Measurements from ENCODE around the gene PDE8B.

Gene PDE8B

DNA sequence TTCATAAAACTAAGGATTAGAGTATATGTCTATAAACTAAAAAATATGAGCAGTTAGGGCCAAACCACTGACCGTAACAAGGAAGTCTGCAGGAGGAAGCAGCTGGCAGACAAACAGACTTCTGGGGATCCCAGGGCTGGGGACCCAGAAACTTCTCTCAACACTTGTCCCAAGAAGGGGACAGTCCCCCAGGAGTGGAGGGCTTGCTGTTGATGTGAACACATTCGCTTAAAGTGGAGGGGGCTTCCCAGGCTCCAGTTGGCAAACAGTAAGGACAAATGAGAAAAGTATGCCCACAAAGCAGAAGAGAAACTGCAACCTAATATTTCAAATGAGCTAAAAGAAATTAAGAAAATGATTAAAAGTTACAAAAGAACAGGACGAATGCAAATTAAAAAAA, 83.7 kb downstream of the PDE8B start:
- no peak for DNase-seq (ENCODE audit: low spot score)

GRCh38 chr5:77295863-77296378, 85.4 kb downstream of the PDE8B start:
- no peak for DNase-seq (ENCODE audit: low spot score)

DNA sequence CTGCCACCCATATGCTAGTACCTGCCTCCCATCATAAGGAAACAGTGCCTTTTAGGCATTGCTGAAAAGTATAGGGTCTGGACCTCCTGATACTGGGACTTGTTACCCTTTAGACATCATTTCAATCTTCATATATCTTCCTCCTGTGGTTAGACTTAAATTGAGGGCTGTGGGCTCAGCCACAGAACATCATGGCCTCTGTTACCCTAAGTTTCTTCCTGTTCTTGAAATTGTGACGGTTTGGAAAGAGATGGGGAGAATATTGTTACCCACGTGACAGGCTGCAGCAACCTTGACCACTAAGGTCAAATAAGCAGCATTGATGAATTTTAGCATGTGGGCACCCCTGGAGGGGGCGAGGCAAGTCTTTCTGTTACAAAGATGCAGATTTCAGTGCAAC, 87.7 kb downstream of the PDE8B start:
- DNase-seq (ENCODE audit: low spot score) = no peak

DNA sequence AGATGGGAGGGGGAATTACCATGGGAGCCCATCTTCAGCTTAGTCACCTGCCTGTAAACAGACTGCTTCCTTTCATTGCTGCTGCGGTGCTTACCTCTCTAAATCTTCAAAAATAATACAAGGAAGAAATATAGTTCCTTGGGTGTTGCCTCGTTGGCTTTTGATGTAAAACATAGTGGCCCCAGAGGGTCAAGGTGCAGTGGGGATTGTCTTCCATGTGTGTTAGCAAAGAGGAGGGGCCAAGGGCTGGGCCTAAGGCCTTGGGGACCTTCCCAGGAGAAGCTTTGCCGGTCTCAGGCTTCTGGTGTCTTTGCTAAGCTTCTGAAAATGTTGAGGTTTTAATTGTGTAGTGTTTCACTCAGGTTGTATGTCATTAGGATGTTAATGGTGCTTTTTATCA, 90.0 kb downstream of the PDE8B start:
- no peak for DNase-seq (ENCODE audit: low spot score)

DNA sequence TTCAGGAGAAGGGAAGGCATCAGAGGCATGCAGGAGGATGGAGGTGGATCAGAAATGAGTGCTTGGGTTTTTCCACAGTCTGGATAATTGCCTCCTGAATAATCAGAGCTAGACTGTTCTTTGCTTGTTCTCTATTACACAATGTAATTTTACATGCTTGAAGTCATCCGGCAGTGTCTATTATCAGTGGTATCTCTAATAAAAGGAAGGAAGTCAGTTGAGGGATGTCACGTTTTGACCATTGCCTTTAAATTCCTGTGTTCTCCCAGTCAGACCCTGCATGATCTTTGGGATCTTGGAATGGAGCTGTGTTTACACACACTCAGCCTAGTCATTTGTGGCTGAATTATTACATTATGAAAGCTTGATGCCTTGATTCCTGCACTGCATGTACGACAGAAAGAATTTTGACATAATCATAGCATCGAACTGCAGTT, 91.0 kb downstream of the PDE8B start:
- DNase-seq (ENCODE audit: low spot score) = no peak

DNA sequence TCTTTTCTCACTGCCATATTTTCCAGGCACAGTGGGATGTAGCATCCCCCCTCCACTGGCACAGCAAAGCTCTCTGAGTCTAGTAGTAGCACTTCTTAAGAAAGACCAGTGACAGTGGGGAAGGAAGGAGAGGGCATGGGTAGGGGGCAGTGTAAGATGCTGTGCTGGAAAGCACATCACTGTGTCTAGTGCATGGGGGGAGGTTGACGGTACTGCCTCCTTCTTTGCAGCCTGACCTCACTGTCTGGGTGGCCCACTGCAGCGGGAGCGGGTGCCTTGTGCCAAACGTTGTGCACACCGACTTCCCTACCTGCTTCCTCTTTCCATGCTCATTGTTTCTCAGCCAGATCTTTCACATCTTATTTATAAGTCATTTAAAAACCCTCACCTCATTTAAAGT, 91.8 kb downstream of the PDE8B start:
- no peak for DNase-seq (ENCODE audit: low spot score)

DNA sequence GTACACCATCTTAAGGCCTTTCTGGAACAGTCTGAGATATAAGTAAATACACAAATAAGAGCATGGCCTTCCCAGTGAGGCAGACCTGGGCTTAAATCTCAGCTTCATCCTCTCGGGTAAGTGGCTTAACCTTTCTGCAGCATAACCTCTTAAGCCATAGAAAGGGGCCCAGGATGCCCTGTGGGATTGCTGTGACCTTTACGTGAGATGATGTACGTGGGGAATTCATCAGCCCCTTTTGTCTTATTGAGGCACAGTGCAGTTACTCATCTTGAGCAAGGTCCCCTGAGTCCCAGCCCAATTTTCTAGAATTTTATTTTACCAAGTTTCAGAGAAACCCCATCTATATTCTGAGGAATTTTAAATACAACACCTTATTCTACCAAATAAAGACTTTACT, 92.2 kb downstream of the PDE8B start:
- DNase-seq (ENCODE audit: low spot score) = no peak

GRCh38 chr5:77304388-77304787, 93.9 kb downstream of the PDE8B start:
- DNase-seq (ENCODE audit: low spot score) = no peak

DNA sequence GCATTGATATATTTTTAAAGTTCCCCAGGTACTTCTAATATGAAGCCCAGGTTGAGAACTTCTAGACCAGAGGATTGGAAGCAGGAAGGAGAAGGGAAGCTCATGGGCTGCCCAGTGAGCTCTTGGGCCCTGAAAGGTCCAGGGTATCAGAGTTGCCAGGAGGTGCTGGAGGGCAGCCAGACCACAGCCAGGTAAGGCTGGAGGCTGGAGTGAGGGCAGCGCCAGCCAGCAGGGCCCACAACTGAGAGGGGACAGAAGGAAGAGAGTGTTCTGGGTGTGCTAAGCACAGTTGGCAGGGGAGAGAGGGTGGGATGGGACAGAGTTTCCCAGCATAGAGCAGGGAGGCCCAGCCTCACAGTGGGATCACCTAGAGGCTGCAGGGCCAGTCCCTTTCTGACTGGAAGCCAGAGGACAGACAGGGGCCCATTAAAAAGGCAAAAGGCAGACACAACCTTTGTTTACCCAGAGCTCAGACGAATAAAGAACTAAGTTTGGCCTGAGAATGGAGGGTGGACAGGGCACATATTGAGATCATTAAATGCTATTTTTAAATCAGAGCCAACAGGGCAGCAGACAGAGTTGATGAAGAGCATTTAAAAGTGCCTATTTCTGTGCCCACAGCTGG, 94.9 kb downstream of the PDE8B start:
- no peak for DNase-seq (ENCODE audit: low spot score)

DNA sequence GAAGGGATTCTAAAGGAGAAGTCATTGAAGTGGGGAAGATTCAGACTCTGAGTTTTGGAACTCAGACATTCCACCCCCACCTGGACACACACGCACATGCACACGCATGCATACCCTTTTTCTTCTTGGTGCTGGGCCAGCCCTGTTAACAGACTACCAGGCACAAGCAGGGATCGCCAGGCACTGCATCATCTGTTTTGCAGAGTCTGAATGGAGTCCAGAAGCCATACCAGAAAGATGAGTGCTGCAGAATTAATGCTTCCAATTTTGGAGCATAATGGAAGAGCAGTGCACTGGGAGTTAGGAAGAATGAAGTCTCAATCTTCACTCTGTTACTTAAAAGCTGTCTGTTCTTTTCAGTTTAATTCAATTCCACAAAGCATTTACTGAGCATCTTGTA, 95.5 kb downstream of the PDE8B start:
- no peak for DNase-seq (ENCODE audit: low spot score)

DNA sequence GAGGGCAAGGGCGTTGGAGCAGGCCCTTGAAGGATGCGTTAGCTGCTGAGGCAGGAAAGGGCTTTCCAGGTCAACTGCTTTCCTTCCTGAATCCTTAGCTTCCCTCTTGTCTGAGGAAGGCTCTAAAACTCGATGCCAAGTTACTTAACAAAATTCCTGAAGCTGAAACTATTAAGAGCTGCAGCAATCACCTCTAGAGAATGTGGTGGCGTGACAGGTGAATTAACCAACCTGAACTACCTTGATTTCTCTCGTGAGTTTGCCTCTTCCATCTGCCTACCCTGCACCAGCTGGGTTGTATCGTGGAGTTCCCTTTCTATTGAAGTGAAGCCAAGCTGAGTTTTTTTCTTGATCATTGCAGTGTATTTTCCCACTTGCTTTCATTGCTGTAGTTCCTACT, 96.1 kb downstream of the PDE8B start:
- no peak for DNase-seq (ENCODE audit: low spot score)

- DNase-seq (ENCODE audit: low spot score) = no peak
These were observed 97.9 kb downstream of the PDE8B start for GRCh38 chr5:77308154-77308960.

GRCh38 chr5:77309140-77309539, 98.7 kb downstream of the PDE8B start:
- no peak for DNase-seq (ENCODE audit: low spot score)

GRCh38 chr5:77310494-77311213, 100.2 kb downstream of the PDE8B start:
- no peak for DNase-seq (ENCODE audit: low spot score)

- no peak for DNase-seq (ENCODE audit: low spot score)
These were observed 100.7 kb downstream of the PDE8B start for GRCh38 chr5:77311214-77311571.

DNA sequence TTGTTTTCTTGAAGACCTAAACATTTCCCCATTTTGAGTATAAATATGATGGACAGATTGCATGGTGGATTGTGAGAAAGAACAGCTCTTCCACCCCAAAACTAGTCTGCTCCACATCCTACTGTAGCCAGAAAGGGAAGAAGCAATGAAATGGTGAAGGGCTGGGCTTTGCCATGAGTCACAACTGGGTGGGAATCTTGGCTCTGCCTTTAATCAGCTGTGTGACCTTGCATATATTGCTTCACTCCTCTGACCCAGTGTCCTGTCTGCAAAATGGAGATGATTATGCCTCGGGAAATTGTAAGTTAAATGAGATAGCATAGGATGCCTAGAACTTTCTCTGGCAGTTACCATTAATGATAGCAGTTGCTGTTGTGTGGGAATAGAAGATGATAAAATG, 101.9 kb downstream of the PDE8B start:
- no peak for DNase-seq (ENCODE audit: low spot score)

GRCh38 chr5:77316871-77317661, 106.6 kb downstream of the PDE8B start:
- no peak for DNase-seq (ENCODE audit: low spot score)

DNA sequence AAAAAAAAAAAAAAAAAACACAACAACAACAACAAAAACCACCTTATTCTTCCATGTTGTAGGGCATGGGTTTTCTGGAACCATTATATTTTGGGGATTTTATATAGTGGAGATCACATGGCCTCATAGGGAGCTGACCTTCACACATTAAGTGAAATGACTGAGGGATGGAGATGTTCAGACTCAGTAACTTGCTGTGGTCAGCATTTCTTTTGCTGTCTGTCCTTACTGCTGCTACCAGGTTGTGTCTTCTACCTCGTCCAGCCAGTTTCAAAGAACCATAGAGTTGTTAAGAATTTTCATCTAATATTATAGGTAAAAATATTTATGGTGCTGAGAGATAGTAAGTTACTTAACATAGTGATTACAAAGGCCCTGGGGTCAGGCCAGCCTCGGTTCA, 107.6 kb downstream of the PDE8B start:
- no peak for DNase-seq (ENCODE audit: low spot score)

DNA sequence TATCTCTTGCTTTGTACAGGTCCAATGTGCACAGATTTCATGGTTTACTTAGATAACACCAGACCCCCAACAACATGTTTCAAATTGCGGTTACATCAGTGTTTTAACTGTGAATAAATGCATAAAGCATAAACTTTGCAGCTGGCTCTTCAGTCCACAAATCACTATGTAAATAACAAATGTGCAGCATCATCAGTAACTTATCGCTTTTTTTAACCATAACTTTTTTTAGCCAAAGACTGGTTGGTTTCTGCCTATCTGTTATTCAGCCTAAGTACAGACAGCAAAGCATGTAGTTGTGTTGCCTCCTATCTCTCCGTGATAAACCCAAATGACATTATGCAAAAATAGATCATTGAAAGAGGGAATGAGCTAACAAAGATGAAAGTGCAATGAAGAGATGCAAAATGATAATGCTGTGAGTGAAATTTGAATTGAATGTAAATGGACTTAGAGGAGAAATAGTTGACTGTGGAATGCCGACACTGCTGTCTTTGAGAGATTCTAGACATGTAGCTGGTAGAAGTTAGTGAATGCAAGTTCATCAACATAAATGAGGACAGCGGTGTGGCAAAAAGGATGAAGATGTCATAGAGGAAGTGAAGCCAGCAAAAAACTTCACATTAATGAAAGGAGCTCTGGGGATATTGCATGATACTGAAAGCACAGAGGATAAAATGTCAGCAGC, 108.8 kb downstream of the PDE8B start:
- no peak for DNase-seq (ENCODE audit: low spot score)

- no peak for DNase-seq (ENCODE audit: low spot score)
These were observed 111.4 kb downstream of the PDE8B start for GRCh38 chr5:77321793-77322394.

- no peak for DNase-seq (ENCODE audit: low spot score)
These were observed 111.9 kb downstream of the PDE8B start for GRCh38 chr5:77322406-77322805.

Measured in pons (tissue), 1 donor.